Erythroblast (primary cell): ENCODE measurements around the gene RAB11FIP5.

Source experiments
- GATA1 ChIP-seq: IDR thresholded peaks from 2 replicates; pipeline ENCODE4 v1.6.1; 2011; ENCODE audit warnings: low read depth, mild to moderate bottlenecking, control low read depth, low read length, moderate library complexity
- POLR2A ChIP-seq: IDR thresholded peaks from 2 replicates; pipeline ENCODE4 v1.6.1; 2011; ENCODE audit warnings: mild to moderate bottlenecking, low read length

DNA sequence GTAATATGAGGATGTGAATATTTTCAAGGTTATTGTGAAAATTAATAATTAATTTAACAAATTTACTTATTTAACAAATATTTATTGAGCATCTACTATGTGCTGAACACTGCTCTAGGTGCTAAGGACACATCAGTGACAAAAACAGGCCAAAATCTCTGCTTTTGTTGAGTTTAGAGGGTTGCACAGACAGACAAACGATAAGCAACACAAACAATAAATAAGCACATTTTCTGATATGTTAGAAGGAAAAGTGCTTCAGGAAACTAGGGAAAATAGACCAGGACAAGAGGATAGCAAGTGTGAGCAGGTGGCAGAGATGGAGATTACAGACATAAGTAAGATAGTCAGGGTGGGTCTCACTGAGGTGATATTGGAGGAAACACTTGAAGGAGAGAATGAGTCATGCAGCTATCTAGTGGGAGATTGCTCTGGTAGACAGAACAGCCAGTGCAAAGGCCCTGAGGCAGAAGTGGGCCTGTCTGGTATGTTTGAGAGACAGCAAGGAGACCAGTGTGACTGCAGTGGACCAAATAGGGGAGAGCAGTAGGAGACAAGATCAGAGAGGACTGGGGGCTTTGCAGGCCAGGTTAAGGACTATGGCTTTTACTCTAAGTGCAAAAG is 79.5 kb downstream of the RAB11FIP5 start:
- TF ChIP-seq POLR2A (no peak), GATA1 (no peak)
